HepG2 (cell line): ENCODE measurements around the gene MXRA8. TPM values are rescaled to one million over a fixed set of nuclear protein-coding genes. Genes with fewer than 3 reads are reported as not detected.
A peak's percentile ranks its signal among the peaks of the same experiment; 100 is the strongest.

Experiments used
- AGO2 ChIP-seq: fragments of 200-400 bp; formaldehyde crosslinking; optimal IDR thresholded peaks from 2 replicates; pipeline ENCODE3; 2017; ENCODE audit warnings: mild to moderate bottlenecking, low read depth, low read length, moderate library complexity
- ETV5 ChIP-seq: IDR thresholded peaks from 2 replicates; pipeline ENCODE4 v1.6.1; 2018; ENCODE audit warnings: missing biosample characterization, missing genetic modification reagents, inconsistent platforms, borderline replicate concordance
- FOXO1 ChIP-seq: sonication (generic); formaldehyde crosslinking; IDR thresholded peaks from 2 replicates; pipeline ENCODE4 v1.4.0; 2020; ENCODE audit warnings: missing genetic modification reagents
- JARID2 ChIP-seq: sonication (generic); formaldehyde crosslinking; IDR thresholded peaks from 2 replicates; pipeline ENCODE4 v1.8.1; 2023; ENCODE audit warnings: missing genetic modification reagents, inconsistent platforms; ENCODE audit not compliant: insufficient replicate concordance
- NAIF1 ChIP-seq: sonication (generic); formaldehyde crosslinking; IDR thresholded peaks from 2 replicates; pipeline ENCODE4 v1.5.0; 2020; ENCODE audit warnings: mild to moderate bottlenecking, missing genetic modification reagents, borderline replicate concordance
- NONO ChIP-seq, 2 experiments: fragments of 450-650 bp in 1 of 2; sonication (generic) in 1 of 2; formaldehyde crosslinking in 1 of 2; IDR thresholded peaks in 1 of 2; conservative IDR thresholded peaks in 1 of 2; 2 replicates each; pipeline versions ENCODE4 v1.6.1 to v1.8.0; 2017 to 2022; ENCODE audit warnings: mild to moderate bottlenecking in 1 of 2, missing genetic modification reagents in 1 of 2, moderate library complexity in 1 of 2
- SKIL ChIP-seq: sonication (generic); formaldehyde crosslinking; IDR thresholded peaks from 2 replicates; pipeline ENCODE4 v1.8.0; 2022; ENCODE audit warnings: missing genetic modification reagents, mild to moderate bottlenecking, moderate library complexity, borderline replicate concordance
- SSRP1 ChIP-seq: IDR thresholded peaks from 2 replicates; pipeline ENCODE4 v1.6.1; 2016; ENCODE audit warnings: control low read depth
- TCF12 ChIP-seq, 2 experiments: fragments of 450-650 bp in 1 of 2; sonication (generic) in 1 of 2; formaldehyde crosslinking in 1 of 2; IDR thresholded peaks; 2 replicates each; pipeline versions ENCODE4 v1.6.1 to v1.8.0; 2017 to 2022; ENCODE audit warnings: antibody characterized with exemption in 1 of 2, mild to moderate bottlenecking in 1 of 2, missing genetic modification reagents in 1 of 2, moderate library complexity in 1 of 2
- ZBTB39 ChIP-seq: sonication (generic); formaldehyde crosslinking; IDR thresholded peaks from 2 replicates; pipeline ENCODE4 v1.5.0; 2020; ENCODE audit warnings: missing genetic modification reagents
- ZBTB44 ChIP-seq: sonication (generic); formaldehyde crosslinking; IDR thresholded peaks from 2 replicates; pipeline ENCODE4 v1.4.0; 2020; ENCODE audit warnings: missing genetic modification reagents
- ZEB1 ChIP-seq: IDR thresholded peaks from 2 replicates; pipeline ENCODE4 v1.6.1; 2012; ENCODE audit warnings: mild to moderate bottlenecking, low read depth, inconsistent platforms; ENCODE audit not compliant: insufficient replicate concordance
- ZHX1 ChIP-seq: sonication (generic); formaldehyde crosslinking; IDR thresholded peaks from 2 replicates; pipeline ENCODE4 v1.8.1; 2022; ENCODE audit warnings: low read depth, mild to moderate bottlenecking, missing genetic modification reagents
- ZNF326 ChIP-seq: sonication (generic); formaldehyde crosslinking; IDR thresholded peaks from 2 replicates; pipeline ENCODE4 v1.4.0; 2020; ENCODE audit warnings: missing genetic modification reagents, borderline replicate concordance
- ZNF629 ChIP-seq: sonication (generic); formaldehyde crosslinking; conservative IDR thresholded peaks from 2 replicates; pipeline ENCODE4 v1.5.0; 2020; ENCODE audit warnings: missing genetic modification reagents
- ZNF784 ChIP-seq: sonication (generic); formaldehyde crosslinking; IDR thresholded peaks from 2 replicates; pipeline ENCODE4 v1.5.1; 2020; ENCODE audit warnings: missing genetic modification reagents, mild to moderate bottlenecking, borderline replicate concordance
- ZNF883 ChIP-seq: sonication (generic); formaldehyde crosslinking; IDR thresholded peaks from 2 replicates; pipeline ENCODE4 v1.5.1; 2020; ENCODE audit warnings: mild to moderate bottlenecking, missing genetic modification reagents; ENCODE audit errors: not compliant biosample characterization
- polyA plus RNA-seq, 8 experiments: library from polyadenylated mRNA; depleted of rRNA in 3 of 8; stranded (reverse) in 7 of 8; unstranded in 1 of 8; fragments of >200 nt; fragmentation: Illumina TruSeq in 4 of 8; extraction: Trizol in 4 of 8; gene quantifications; 2 replicates each; pipeline versions ENCODE4 v1.2.1 to v1.2.3, GENCODE V29; 2011 to 2016; ENCODE audit warnings: low read depth in 4 of 8, missing spikeins in 1 of 8, mixed read lengths in 1 of 8; ENCODE audit not compliant: insufficient read depth in 1 of 8
- total RNA-seq, 5 experiments: library from RNA; depleted of rRNA; stranded (reverse); fragments of >200 nt; fragmentation: Illumina TruSeq; extraction: Trizol; gene quantifications; 2 replicates each; pipeline ENCODE4 v1.2.3, GENCODE V29; 2016; ENCODE audit warnings: low read depth in 1 of 5

The MXRA8 gene
- total and polyA plus RNA-seq, 2 of the 13 experiments (the other 11 are each of a cell fraction or from before 2014, with no cell fraction given): 19.8 to 44.8 TPM

GRCh38 chr1:1329304-1330210, 28.8 kb downstream of the MXRA8 start (continued):
- peak; percentile 19; the same call in 1 of the 2 replicates for TF ChIP-seq ZHX1 (CRISPR knock-in tag)
- TF ChIP-seq ZEB1: no peak
- TF ChIP-seq ZNF629 (CRISPR knock-in tag): no peak
- TF ChIP-seq ETV5 (CRISPR knock-in tag): no peak
- peak; percentile 7 for TF ChIP-seq ZNF883 (CRISPR knock-in tag)
- no peak for TF ChIP-seq JARID2 (CRISPR knock-in tag)
- TF ChIP-seq SSRP1 (CRISPR knock-in tag): peak; percentile 75
- TF ChIP-seq ZBTB44 (CRISPR knock-in tag): no peak
- TF ChIP-seq ZNF784 (CRISPR knock-in tag): no peak
- TF ChIP-seq SKIL (CRISPR knock-in tag): peak; percentile 38; the same call in 1 of the 2 replicates
- no peak for TF ChIP-seq ZBTB39
- peak; percentile 96 for TF ChIP-seq AGO2
- no peak for TF ChIP-seq NAIF1 (CRISPR knock-in tag)
- TF ChIP-seq NONO (IDR thresholded peaks at IDR 0.05): no peak
- TF ChIP-seq NONO (CRISPR knock-in tag; conservative IDR thresholded peaks at IDR 0.05): peak; percentile 48; the same call in 1 of the 2 replicates
- TF ChIP-seq FOXO1 (CRISPR knock-in tag): peak; percentile 27; the same call in 1 of the 2 replicates
- peak; percentile 88; the same call in 1 of the 2 replicates for TF ChIP-seq ZNF326 (CRISPR knock-in tag)
- no peak for TF ChIP-seq TCF12 (IDR thresholded peaks at IDR 0.05)
- TF ChIP-seq TCF12 (CRISPR knock-in tag; IDR thresholded peaks at IDR 0.05): no peak
